ENCODE measurements around the gene SBK3. TPM values are rescaled to one million over a fixed set of nuclear protein-coding genes. Genes with fewer than 3 reads are reported as not detected.

Gene SBK3
- total RNA-seq, 1 experiment from 2014 or later, result 0.57 TPM

DNA sequence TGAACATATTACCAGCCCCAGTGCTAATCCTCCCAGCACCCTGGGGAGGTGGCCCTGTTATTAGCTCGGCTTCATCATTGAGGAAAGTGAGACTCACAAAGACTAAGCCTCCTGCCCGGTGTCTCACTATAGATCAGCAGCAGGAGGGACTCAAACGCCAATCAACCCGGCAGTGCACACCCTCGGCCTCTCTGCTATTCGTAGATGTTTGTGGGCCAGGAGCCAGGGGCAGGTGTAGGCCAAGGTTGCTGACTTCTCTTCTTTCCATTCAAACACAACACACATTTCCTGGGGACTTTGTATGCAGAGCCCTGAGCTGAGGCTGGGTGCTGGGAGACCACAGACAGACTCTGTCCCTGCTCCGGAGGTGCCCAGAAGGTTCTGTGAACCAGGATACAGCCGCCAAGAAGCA is 9.4 kb upstream of the SBK3 start:
- Mint-ChIP-seq H3K9me3 (ENCODE audit: low read depth, unreplicated experiment) (no peaks in the 10 kb centered on the region), H3K4me1 (ENCODE audit: low read depth, unreplicated experiment) (peaks cover 31% of the 10 kb centered on the region), H3K36me3 (ENCODE audit: insufficient read depth, unreplicated experiment) (peaks cover 5% of the 10 kb centered on the region), H3K27me3 (ENCODE audit: unreplicated experiment) (no peaks in the 10 kb centered on the region), H3K27ac (ENCODE audit: unreplicated experiment) (no peak overlapping the region), H3K4me3 (ENCODE audit: low read depth, unreplicated experiment) (no peak overlapping the region)
- TF ChIP-seq, protein P1, sequence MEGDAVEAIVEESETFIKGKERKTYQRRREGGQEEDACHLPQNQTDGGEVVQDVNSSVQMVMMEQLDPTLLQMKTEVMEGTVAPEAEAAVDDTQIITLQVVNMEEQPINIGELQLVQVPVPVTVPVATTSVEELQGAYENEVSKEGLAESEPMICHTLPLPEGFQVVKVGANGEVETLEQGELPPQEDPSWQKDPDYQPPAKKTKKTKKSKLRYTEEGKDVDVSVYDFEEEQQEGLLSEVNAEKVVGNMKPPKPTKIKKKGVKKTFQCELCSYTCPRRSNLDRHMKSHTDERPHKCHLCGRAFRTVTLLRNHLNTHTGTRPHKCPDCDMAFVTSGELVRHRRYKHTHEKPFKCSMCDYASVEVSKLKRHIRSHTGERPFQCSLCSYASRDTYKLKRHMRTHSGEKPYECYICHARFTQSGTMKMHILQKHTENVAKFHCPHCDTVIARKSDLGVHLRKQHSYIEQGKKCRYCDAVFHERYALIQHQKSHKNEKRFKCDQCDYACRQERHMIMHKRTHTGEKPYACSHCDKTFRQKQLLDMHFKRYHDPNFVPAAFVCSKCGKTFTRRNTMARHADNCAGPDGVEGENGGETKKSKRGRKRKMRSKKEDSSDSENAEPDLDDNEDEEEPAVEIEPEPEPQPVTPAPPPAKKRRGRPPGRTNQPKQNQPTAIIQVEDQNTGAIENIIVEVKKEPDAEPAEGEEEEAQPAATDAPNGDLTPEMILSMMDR (IDR thresholded peaks at IDR 0.05; ENCODE audit: unreplicated experiment), result no peak
- intact Hi-C loops (cut with micrococcal nuclease; ENCODE audit: unreplicated experiment), result no loop called here
- no TSS peak for BruUV-seq (replicated peaks)
- DNase-seq, result no peak
- CTCF ChIA-PET, result no interaction called here

DNA sequence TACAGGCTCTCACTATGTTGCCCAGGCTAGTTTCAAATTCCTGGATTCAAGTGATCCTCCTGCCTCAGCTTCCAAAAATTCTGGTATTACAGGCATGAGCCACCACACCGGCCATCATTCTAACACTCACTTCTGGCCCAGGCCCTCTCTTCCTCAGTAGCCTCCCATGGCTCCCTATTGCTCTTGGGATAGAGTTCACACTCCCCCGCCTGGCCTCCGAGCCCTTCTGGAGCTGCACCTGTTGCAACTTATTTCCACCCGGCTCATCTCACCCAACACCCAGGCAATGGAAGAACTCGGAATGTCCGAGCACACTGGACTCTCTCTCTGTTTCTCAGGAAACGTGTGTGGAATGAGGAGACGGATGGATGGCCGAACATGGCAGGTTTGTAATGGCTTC is 9.0 kb upstream of the SBK3 start:
- no peak for DNase-seq
- intact Hi-C loops (cut with micrococcal nuclease; ENCODE audit: unreplicated experiment), result no loop called here
- TF ChIP-seq, protein P1 (IDR thresholded peaks at IDR 0.05; ENCODE audit: unreplicated experiment), result no peak
- BruUV-seq (replicated peaks), result no TSS peak
- CTCF ChIA-PET, result interaction anchor here (1.0 kb wide), 1 partner anchor 70 kb away, joined by 3 read pairs; the partner anchor contains the start of gene ZNF784
- Mint-ChIP-seq H3K4me1 (ENCODE audit: low read depth, unreplicated experiment) (peaks cover 36% of the 10 kb centered on the region), H3K4me3 (ENCODE audit: low read depth, unreplicated experiment) (no peak overlapping the region), H3K27me3 (ENCODE audit: unreplicated experiment) (no peaks in the 10 kb centered on the region), H3K9me3 (ENCODE audit: low read depth, unreplicated experiment) (no peaks in the 10 kb centered on the region), H3K27ac (ENCODE audit: unreplicated experiment) (no peak overlapping the region), H3K36me3 (ENCODE audit: insufficient read depth, unreplicated experiment) (peaks cover 9% of the 10 kb centered on the region)

DNA sequence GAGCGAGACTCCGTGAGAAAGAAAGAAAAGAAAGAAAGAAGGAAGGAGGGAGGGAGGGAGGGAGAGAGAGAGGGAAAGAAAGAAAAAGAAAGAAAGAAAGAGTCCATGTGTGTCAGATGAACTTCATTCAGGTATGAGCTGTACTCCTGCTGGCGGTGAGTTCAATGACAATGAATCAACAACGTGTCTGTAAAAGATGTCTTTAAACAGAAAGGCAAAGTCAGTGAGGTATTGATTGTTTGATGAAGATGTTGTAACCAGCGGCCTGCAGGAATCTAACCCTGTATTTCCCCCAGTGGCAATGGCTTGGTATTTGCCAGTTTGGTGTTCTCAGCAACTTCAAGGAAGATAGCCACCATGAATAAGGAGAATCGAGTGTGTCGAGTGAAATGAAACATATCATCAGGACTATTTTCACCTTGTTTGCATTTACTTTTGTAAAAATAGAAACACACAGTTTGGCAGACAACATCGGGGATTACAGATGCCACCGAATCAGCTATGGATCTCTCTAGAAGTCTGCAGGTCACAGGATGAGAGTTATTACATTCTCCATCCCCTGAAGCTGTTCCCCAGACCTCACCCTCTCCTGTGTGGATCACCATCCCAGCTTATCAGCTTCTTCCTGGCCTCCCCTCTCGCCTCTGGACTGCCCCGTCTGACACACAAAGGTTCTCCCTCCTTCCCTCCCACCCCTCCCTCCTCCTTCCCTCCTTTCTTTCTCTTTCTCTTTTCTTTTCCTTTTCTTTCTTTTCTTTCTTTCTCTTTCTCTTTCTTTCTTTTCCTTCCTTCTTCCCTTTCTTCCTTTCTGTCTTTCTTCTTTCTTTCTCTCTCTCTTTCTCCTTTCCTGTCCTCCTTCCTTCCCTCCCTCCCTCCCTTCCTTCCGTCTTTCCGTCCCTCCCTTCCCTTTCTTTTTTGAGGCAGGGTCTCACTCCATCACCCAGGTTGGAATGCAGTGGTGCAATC is 8.2 kb upstream of the SBK3 start:
- Mint-ChIP-seq H3K36me3 (ENCODE audit: insufficient read depth, unreplicated experiment) (peaks cover 11% of the 10 kb centered on the region), H3K4me3 (ENCODE audit: low read depth, unreplicated experiment) (peak overlapping the region; percentile 15), H3K4me1 (ENCODE audit: low read depth, unreplicated experiment) (peaks cover 37% of the 10 kb centered on the region), H3K27me3 (ENCODE audit: unreplicated experiment) (no peaks in the 10 kb centered on the region), H3K27ac (ENCODE audit: unreplicated experiment) (no peak overlapping the region), H3K9me3 (ENCODE audit: low read depth, unreplicated experiment) (no peaks in the 10 kb centered on the region)
- no TSS peak for BruUV-seq (replicated peaks)
- peak; percentile 27 for DNase-seq
- intact Hi-C loops (cut with micrococcal nuclease; ENCODE audit: unreplicated experiment), result no loop called here
- TF ChIP-seq, protein P1 (IDR thresholded peaks at IDR 0.05; ENCODE audit: unreplicated experiment), result no peak
- CTCF ChIA-PET, result interaction anchor here (0.7 to 1.3 kb wide), 5 partner anchors 12 to 71 kb away, joined by 3 to 4 read pairs (median 3); partner anchors contain the start of genes FIZ1 and ZNF784

DNA sequence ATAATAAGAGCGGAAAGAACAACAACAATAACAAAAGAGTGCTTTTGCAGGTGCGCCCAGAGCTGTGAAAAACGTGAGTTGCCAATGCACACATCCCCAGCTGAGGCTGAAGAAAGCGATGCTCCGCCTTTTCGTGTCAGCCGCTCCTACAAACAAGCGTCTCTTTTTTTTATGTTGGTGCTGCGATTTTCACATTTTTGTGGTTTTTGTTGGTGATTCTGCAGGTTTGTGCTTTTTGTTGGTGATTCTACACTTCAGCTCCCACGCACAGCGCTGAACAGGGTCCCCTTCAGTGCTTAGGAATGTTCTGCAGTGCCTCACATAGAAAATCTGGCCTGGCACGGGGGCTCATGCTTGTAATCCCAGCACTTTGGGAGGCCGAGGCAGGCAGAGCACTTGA is 7.3 kb upstream of the SBK3 start:
- TF ChIP-seq, protein P1 (IDR thresholded peaks at IDR 0.05; ENCODE audit: unreplicated experiment), result no peak
- Mint-ChIP-seq H3K4me1 (ENCODE audit: low read depth, unreplicated experiment) (peaks cover 44% of the 10 kb centered on the region), H3K27ac (ENCODE audit: unreplicated experiment) (no peak overlapping the region), H3K4me3 (ENCODE audit: low read depth, unreplicated experiment) (peak overlapping the region; percentile 15), H3K9me3 (ENCODE audit: low read depth, unreplicated experiment) (no peaks in the 10 kb centered on the region), H3K27me3 (ENCODE audit: unreplicated experiment) (no peaks in the 10 kb centered on the region), H3K36me3 (ENCODE audit: insufficient read depth, unreplicated experiment) (peaks cover 17% of the 10 kb centered on the region)
- intact Hi-C loops (cut with micrococcal nuclease; ENCODE audit: unreplicated experiment), result no loop called here
- BruUV-seq (replicated peaks), result no TSS peak
- CTCF ChIA-PET, result interaction anchor here (0.6 to 1.3 kb wide), 6 partner anchors 11 to 781 kb away, joined by 3 to 5 read pairs (median 4); partner anchors contain the start of gene FIZ1
- DNase-seq, result no peak

Measured in Calu3 (cell line).